Activated T-helper 2 cell treated with anti-CD3 and anti-CD28 coated beads, Interferon-gamma antibody, Interleukin-2, Interleukin-4, amounts not matched to agents 10 μg/mL and 5 μg/mL and 100 μg/mL, durations not matched to agents 14 hours and 24 hours and 36 hours (primary cell): ENCODE measurements around the gene UBE2E2. TPM values are rescaled to one million over a fixed set of nuclear protein-coding genes. Genes with fewer than 3 reads are reported as not detected.

ENCODE experiments used
- DNase-seq: peaks from one replicate; pipeline ENCODE4 v3.0.0; 2021; ENCODE audit warnings: low spot score
- H3K27ac Mint-ChIP-seq: one replicate; pipeline ENCODE4 v1.8.0; 2021; ENCODE audit warnings: mixed read lengths
- H3K27me3 Mint-ChIP-seq: one replicate; pipeline ENCODE4 v1.8.0; 2021; ENCODE audit warnings: low read depth, mixed read lengths
- H3K36me3 Mint-ChIP-seq: one replicate; pipeline ENCODE4 v1.8.0; 2021; ENCODE audit warnings: low read depth, mixed read lengths
- H3K4me1 Mint-ChIP-seq: one replicate; pipeline ENCODE4 v1.8.0; 2021; ENCODE audit warnings: low read depth, mixed read lengths
- H3K4me3 Mint-ChIP-seq: one replicate; pipeline ENCODE4 v1.8.0; 2021; ENCODE audit warnings: low read depth, mild to moderate bottlenecking, moderate library complexity, mixed read lengths
- H3K9me3 Mint-ChIP-seq: one replicate; pipeline ENCODE4 v1.8.0; 2021; ENCODE audit warnings: mixed read lengths
- intact Hi-C: fragments of 100-400 bp; cut with micrococcal nuclease; formaldehyde crosslinking; loops from one replicate; pipeline ENCODE4 v1.15.1; 2023
- total RNA-seq: library from RNA; stranded (reverse); gene quantifications from 2 replicates; pipeline ENCODE4 v1.2.3, GENCODE V29; 2022

The UBE2E2 gene
- total RNA-seq, 1 donor from 2014 or later: 7.5 TPM

- Mint-ChIP-seq H3K36me3 (no peaks in the 10 kb centered on the region), H3K9me3 (no peaks in the 10 kb centered on the region), H3K27ac (no peak overlapping the region), H3K27me3 (no peaks in the 10 kb centered on the region), H3K4me3 (no peak overlapping the region), H3K4me1 (no peaks in the 10 kb centered on the region)
- no peak for DNase-seq
- intact Hi-C loops: no loop called here
Measured at GRCh38 chr3:23626442-23626841, 423.3 kb downstream of the UBE2E2 start.

- Mint-ChIP-seq H3K27ac (no peak overlapping the region), H3K4me1 (no peaks in the 10 kb centered on the region), H3K9me3 (no peaks in the 10 kb centered on the region), H3K36me3 (no peaks in the 10 kb centered on the region), H3K4me3 (no peak overlapping the region), H3K27me3 (no peaks in the 10 kb centered on the region)
- no peak for DNase-seq
- intact Hi-C loops: no loop called here
Measured at GRCh38 chr3:23629181-23629894, 426.2 kb downstream of the UBE2E2 start.

- Mint-ChIP-seq H3K27me3 (no peaks in the 10 kb centered on the region), H3K27ac (no peak overlapping the region), H3K4me3 (no peak overlapping the region), H3K9me3 (no peaks in the 10 kb centered on the region), H3K4me1 (no peaks in the 10 kb centered on the region), H3K36me3 (no peaks in the 10 kb centered on the region)
- intact Hi-C loops: no loop called here
- DNase-seq: no peak
Measured at GRCh38 chr3:23633261-23633960, 430.3 kb downstream of the UBE2E2 start.

GRCh38 chr3:23637339-23637738 is 434.2 kb downstream of the UBE2E2 start:
- Mint-ChIP-seq H3K36me3 (no peaks in the 10 kb centered on the region), H3K27ac (no peak overlapping the region), H3K9me3 (no peaks in the 10 kb centered on the region), H3K4me3 (no peak overlapping the region), H3K27me3 (no peaks in the 10 kb centered on the region), H3K4me1 (no peaks in the 10 kb centered on the region)
- no peak for DNase-seq
- intact Hi-C loops: no loop called here

- intact Hi-C loops: no loop called here
Measured at GRCh38 chr3:23640471-23641146, 437.5 kb downstream of the UBE2E2 start.

More at GRCh38 chr3:23640471-23641146, 437.5 kb downstream of the UBE2E2 start:
- Mint-ChIP-seq H3K4me1 (no peaks in the 10 kb centered on the region), H3K27ac (no peak overlapping the region), H3K9me3 (no peaks in the 10 kb centered on the region), H3K36me3 (no peaks in the 10 kb centered on the region), H3K27me3 (no peaks in the 10 kb centered on the region), H3K4me3 (no peak overlapping the region)
- no peak for DNase-seq
